ENCODE results near the gene FBXL2.
"Not testable (repeated sequence)": the region's sequence is repeated elsewhere in the genome, so short reads cannot be mapped to it uniquely, and the experiment has no call there.

Gene FBXL2

DNA sequence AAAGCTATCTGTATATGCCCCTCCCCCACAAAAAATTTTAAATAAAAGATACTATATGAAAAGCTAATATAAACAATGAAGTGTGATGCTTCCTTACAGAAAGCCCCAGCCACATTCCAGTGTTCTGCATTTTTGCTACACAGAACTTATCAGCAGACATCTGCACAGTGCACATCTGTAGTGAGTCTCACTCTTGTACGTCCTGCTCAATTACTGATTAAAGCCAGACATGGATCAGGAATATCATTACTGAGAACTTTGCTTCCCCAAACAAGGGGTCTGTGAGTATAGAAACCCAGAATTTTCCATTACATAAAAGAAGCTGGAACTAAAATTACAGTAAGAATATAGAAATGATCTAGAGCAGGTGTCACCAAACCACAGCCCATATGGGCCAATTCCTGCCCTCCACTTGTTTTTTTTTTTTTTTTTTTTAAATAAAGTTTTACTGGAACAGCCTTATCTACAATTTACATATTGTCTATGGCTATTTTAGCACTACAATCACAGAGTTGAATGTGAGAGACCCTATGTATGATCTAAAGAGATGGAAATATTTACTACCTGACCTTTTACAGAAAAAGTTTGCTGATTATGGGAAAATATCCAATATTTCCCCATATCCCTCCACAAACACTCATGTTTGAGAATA is 117.3 kb downstream of the FBXL2 start:
- no peaks in the 10 kb centered on the region for H3K4me1 ChIP-seq
- H3K27ac ChIP-seq, result no peak overlapping the region
- peaks cover 95% of the 10 kb centered on the region for H3K36me3 ChIP-seq
- no peak overlapping the region for H3K4me2 ChIP-seq
- H3K9me3 ChIP-seq, result no peaks in the 10 kb centered on the region
- no peak for TF ChIP-seq Cebpa-rat (IDR thresholded peaks at IDR 0.05)
- H4K20me1 ChIP-seq, result peaks cover 19% of the 10 kb centered on the region; the same call in 1 of the 2 replicates
- H3K4me3 ChIP-seq, result no peak overlapping the region
- no peaks in the 10 kb centered on the region for H3K27me3 ChIP-seq
- H3K9ac ChIP-seq, result no peak overlapping the region

DNA sequence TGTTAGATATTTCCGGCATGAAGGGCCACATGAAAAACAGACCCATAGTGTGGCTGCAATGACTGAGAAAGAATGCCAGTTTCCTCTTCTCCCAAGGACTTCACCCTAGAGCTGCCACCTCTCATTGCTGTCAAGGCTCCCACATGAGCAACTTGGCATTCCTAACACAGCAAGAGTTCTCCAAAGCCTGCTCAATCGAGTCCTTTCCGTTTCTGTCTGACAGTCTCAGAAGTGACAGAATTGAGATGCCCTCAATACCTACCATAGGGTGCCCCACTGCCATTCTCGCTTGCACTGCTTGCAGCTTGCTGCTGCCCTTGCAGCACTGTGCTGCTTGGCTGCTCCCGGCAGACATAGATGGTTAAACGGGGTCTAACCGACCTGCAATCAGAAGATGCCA is 118.7 kb downstream of the FBXL2 start:
- H3K27me3 ChIP-seq, result no peaks in the 10 kb centered on the region
- no peak overlapping the region for H3K27ac ChIP-seq
- no peaks in the 10 kb centered on the region for H3K9me3 ChIP-seq
- H3K9ac ChIP-seq, result no peak overlapping the region
- H3K4me2 ChIP-seq, result no peak overlapping the region
- H4K20me1 ChIP-seq, result peaks cover 19% of the 10 kb centered on the region; the same call in 1 of the 2 replicates
- H3K4me1 ChIP-seq, result no peaks in the 10 kb centered on the region
- no peak for TF ChIP-seq Cebpa-rat (IDR thresholded peaks at IDR 0.05)
- H3K4me3 ChIP-seq, result no peak overlapping the region
- H3K36me3 ChIP-seq, result peaks cover 95% of the 10 kb centered on the region

DNA sequence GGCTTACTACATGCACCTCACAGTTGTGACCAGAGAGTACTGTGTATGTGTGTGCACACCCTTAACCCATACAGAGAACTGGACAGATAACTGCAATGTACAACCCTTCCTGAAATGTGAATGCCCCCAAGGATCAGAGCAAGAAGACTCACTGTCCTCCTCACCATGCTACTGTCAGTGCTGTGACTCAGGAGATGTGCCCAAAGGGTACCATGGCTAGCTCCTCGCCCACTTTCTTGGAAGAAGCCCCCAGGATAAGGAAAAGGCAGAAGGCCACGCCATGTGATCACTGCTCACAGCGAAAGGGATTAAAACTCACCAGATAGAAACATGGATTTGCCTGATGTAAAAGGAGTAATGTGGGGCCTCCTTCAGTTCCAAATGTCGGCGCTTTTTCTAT is 121.2 kb downstream of the FBXL2 start:
- Histone ChIP-seq H3K36me3 (peaks cover 96% of the 10 kb centered on the region), H3K9ac (no peak overlapping the region), H4K20me1 (peaks cover 19% of the 10 kb centered on the region; the same call in 1 of the 2 replicates), H3K27ac (no peak overlapping the region), H3K4me2 (no peak overlapping the region), H3K4me3 (no peak overlapping the region), H3K4me1 (no peaks in the 10 kb centered on the region), H3K27me3 (no peaks in the 10 kb centered on the region), H3K9me3 (no peaks in the 10 kb centered on the region)
- TF ChIP-seq Cebpa-rat (IDR thresholded peaks at IDR 0.05), result no peak

DNA sequence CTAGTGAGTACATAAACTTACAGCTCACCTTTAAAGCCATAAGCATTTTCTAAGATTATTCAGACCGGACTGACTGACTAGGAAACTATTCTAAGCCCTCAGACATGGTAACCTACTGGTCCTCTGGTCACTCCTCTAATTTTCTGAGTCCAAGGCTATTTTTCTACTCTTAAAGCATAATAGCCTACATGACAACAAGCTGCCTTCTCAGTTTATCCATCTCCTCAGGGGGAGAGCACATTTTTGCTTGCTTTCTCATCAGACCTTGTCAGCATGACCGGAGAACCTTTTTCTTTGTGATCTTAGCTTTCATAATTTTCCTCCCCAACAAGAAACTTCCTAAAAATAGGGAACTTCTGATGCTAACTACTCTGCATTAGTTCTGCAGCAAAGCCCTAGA is 124.5 kb downstream of the FBXL2 start:
- Histone ChIP-seq H3K27me3 (no peaks in the 10 kb centered on the region), H3K9me3 (no peaks in the 10 kb centered on the region), H3K4me2 (no peak overlapping the region), H3K27ac (no peak overlapping the region), H3K4me1 (no peaks in the 10 kb centered on the region), H3K9ac (no peak overlapping the region), H3K36me3 (peaks cover 96% of the 10 kb centered on the region), H4K20me1 (0 out of 2 replicates have a peak, but pooled peaks cover 23% of the 10 kb centered on the region), H3K4me3 (no peak overlapping the region)
- TF ChIP-seq Cebpa-rat (IDR thresholded peaks at IDR 0.05), result no peak

DNA sequence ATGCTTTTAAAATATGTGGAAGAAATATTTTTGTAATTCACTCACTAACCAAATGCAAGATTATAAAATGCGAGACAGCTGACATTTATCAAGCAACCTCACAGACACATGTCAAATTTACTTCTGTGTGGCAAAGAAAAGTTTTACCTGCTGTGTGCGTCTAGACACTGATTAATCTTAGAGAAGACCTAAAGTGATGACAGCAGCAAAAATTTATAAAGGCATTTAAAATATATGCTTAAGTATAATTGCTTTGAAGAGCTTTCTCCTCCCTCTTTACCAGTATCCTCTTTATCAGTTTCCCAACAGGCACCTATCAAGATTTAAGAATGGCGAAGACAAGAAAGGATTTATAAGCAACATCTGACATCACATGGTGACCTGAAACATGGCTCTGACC is 125.7 kb downstream of the FBXL2 start:
- Histone ChIP-seq H4K20me1 (0 out of 2 replicates have a peak, but pooled peaks cover 21% of the 10 kb centered on the region), H3K27me3 (no peaks in the 10 kb centered on the region), H3K9me3 (no peaks in the 10 kb centered on the region), H3K4me3 (no peak overlapping the region), H3K9ac (no peak overlapping the region), H3K4me1 (no peaks in the 10 kb centered on the region), H3K36me3 (peaks cover 96% of the 10 kb centered on the region), H3K4me2 (no peak overlapping the region), H3K27ac (no peak overlapping the region)
- TF ChIP-seq Cebpa-rat (IDR thresholded peaks at IDR 0.05), result no peak

DNA sequence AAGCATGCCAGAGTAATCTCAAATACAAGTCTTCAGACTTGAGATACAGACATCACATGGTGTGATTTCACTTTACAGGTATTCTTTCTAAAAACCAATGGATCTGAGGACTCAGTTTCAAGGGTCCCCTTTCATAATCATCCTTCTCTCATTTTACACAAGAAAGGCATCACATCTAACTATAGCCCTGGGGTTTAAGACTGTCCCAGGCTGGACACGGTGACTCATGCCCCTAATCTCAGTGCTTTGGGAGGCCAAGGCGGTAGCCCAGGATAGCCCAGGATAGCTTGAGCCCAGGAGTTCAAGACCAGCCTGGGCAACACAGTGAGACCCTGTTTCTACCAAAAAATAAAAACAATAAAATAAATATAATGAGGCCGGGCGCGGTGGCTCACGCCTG is 126.5 kb downstream of the FBXL2 start:
- Histone ChIP-seq H3K36me3 (peaks cover 96% of the 10 kb centered on the region), H3K27ac (no peak overlapping the region), H3K4me3 (no peak overlapping the region), H4K20me1 (0 out of 2 replicates have a peak, but pooled peaks cover 13% of the 10 kb centered on the region), H3K9ac (no peak overlapping the region), H3K4me1 (no peaks in the 10 kb centered on the region), H3K4me2 (no peak overlapping the region), H3K27me3 (no peaks in the 10 kb centered on the region), H3K9me3 (no peaks in the 10 kb centered on the region)
- TF ChIP-seq Cebpa-rat (IDR thresholded peaks at IDR 0.05), result no peak

DNA sequence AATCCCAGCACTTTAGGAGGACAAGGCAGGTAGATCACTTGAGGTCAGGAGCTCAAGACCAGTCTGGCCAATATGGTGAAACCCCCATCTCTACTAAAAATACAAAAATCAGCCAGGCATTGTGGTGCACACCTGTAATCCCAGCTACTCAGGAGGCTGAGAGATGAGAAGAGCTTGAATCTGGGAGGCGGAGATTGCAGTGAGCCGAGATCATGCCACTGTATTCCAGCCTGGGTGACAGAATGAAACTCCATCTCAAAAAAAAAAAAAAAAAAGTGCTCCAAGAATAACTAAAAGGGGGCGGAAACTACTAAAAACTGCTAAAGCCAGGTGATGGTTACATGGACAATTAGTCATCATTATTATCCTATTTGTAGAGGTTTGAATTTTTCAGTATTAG is 133.6 kb downstream of the FBXL2 start:
- H3K36me3 ChIP-seq, result peaks cover 95% of the 10 kb centered on the region

DNA sequence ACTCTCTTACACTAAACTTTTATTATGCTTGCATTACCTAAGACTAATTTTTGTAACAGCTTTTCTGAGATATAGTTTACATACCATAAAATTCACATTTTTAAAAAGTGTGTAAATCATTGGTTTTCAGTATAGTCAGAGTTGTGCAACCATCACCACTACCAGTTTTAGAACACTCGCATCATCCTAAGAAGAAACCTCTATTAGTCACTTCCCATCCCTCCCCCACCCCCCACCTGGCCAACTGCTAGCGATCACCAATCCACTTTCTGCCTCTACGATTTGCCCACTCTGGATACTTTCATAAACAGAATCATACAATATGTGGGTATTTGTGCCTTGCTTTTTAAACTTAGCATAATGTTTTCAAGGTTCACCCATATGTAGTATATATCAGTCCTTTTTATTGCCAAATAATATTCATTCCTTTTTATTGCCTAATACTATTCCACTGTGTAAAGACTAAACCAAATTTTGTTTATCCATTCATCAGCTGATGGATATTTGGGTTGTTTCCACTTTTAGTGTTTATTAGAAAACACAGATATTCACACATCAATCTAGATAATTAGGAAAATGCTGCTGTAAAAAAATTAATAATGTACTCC is 139.9 kb downstream of the FBXL2 start:
- no peak for TF ChIP-seq Cebpa-rat (IDR thresholded peaks at IDR 0.05)
- no peak overlapping the region for H3K4me3 ChIP-seq
- peaks cover 88% of the 10 kb centered on the region for H3K36me3 ChIP-seq
- no peaks in the 10 kb centered on the region for H3K4me1 ChIP-seq
- no peak overlapping the region for H3K4me2 ChIP-seq
- H3K27ac ChIP-seq, result no peak overlapping the region
- peaks cover 78% of the 10 kb centered on the region for H4K20me1 ChIP-seq
- H3K27me3 ChIP-seq, result no peaks in the 10 kb centered on the region
- no peaks in the 10 kb centered on the region for H3K9me3 ChIP-seq
- no peak overlapping the region for H3K9ac ChIP-seq

More for the DNA sequence above, 133.6 kb downstream of the FBXL2 start:
- not testable (repeated sequence) for H3K4me1 ChIP-seq, H3K4me2 ChIP-seq, H3K9ac ChIP-seq, H3K4me3 ChIP-seq, H3K9me3 ChIP-seq, H3K27ac ChIP-seq, H3K27me3 ChIP-seq
- peaks cover 37% of the 10 kb centered on the region for H4K20me1 ChIP-seq

DNA sequence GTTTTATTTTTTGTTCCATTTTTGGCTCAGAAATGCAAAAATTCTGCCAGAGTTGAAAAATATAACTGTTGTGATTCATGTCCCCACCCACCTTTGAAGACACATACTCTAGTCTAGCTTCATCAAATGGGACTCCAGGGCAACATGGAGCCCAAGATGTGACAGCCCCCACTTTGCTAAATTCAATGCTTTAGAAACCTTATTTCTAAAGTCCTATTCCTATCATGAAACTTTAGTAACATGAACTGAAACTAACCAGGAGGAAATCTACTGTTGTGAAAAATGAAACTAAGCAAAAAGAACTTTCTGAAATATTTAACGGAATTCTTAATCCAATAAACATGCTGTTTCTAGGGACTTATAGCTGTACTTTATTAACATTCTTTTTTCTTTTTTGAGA is 142.7 kb downstream of the FBXL2 start:
- TF ChIP-seq Cebpa-rat (IDR thresholded peaks at IDR 0.05), result no peak
- no peaks in the 10 kb centered on the region for H3K4me1 ChIP-seq
- no peaks in the 10 kb centered on the region for H3K9me3 ChIP-seq
- no peak overlapping the region for H3K4me2 ChIP-seq
- no peak overlapping the region for H3K27ac ChIP-seq
- no peaks in the 10 kb centered on the region for H3K27me3 ChIP-seq
- no peak overlapping the region for H3K9ac ChIP-seq
- H4K20me1 ChIP-seq, result peaks cover 70% of the 10 kb centered on the region
- no peak overlapping the region for H3K4me3 ChIP-seq
- H3K36me3 ChIP-seq, result peaks cover 83% of the 10 kb centered on the region

DNA sequence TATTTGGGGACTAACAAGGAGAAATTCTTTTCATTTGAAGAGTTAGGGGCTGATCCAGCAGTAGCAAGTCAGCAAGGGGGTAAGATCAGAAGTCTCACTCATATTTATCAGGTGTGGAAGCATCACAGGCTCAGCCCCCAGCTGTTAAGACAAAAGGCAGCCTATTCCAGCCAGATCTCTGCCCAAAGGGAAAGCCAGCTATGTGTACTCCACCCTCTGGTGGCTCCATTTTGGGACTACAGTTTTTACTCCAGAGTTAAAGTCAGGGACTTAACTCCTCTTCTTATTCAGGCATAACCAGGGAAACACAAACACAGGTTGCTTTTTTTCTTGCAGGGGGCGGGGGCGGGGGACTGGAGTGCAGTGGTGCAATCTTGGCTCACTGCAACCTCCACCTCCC is 143.7 kb downstream of the FBXL2 start:
- TF ChIP-seq Cebpa-rat (IDR thresholded peaks at IDR 0.05), result no peak

More for the DNA sequence above, 143.7 kb downstream of the FBXL2 start:
- no peak overlapping the region for H3K4me3 ChIP-seq
- H3K27me3 ChIP-seq, result no peaks in the 10 kb centered on the region
- peaks cover 83% of the 10 kb centered on the region for H3K36me3 ChIP-seq
- H3K4me2 ChIP-seq, result no peak overlapping the region
- no peak overlapping the region for H3K27ac ChIP-seq
- peaks cover 68% of the 10 kb centered on the region for H4K20me1 ChIP-seq
- no peaks in the 10 kb centered on the region for H3K4me1 ChIP-seq
- H3K9ac ChIP-seq, result no peak overlapping the region
- H3K9me3 ChIP-seq, result no peaks in the 10 kb centered on the region

All from BLaER1 (cell line).